Activated CD4-positive, alpha-beta T cell treated with anti-CD3 and anti-CD28 coated beads, Interleukin-10, Interleukin-2, amounts not matched to agents 100 ng/mL and 50 ng/mL, durations not matched to agents 16 hours and 8 hours (primary cell): ENCODE measurements around the gene COX15.
"Not testable (repeated sequence)": the region's sequence is repeated elsewhere in the genome, so short reads cannot be mapped to it uniquely, and the experiment has no call there.

ENCODE experiments used
- DNase-seq: peaks from one replicate; pipeline ENCODE4 v3.0.0-alpha.2; 2020

The COX15 gene

GRCh38 chr10:99732033-99732842, at the start of gene COX15, which contains the start of gene CUTC:
Gene COX15 (minus strand): TSS chr10:99732127. CDS start chr10:99732049, 78 bp downstream.
Gene CUTC (plus strand): TSS chr10:99732234. CDS start chr10:99732349, 115 bp downstream.
- DNase-seq, result peak; percentile 98

- DNase-seq, result peak; percentile 23
These were observed 47.4 kb upstream of the COX15 start for GRCh38 chr10:99779335-99779734.

GRCh38 chr10:99777918-99778714, 46.2 kb upstream of the COX15 start:
- DNase-seq, result no peak

GRCh38 chr10:99775850-99776249, 43.9 kb upstream of the COX15 start:
- peak; percentile 32 for DNase-seq

- no peak for DNase-seq
These were observed 38.6 kb upstream of the COX15 start for GRCh38 chr10:99770408-99771045.

GRCh38 chr10:99769706-99770105, 37.8 kb upstream of the COX15 start:
- DNase-seq, result no peak

GRCh38 chr10:99768556-99768955, 36.6 kb upstream of the COX15 start:
- DNase-seq, result no peak

GRCh38 chr10:99767901-99768300, 36.0 kb upstream of the COX15 start:
- DNase-seq, result no peak

GRCh38 chr10:99766302-99766681, 34.4 kb upstream of the COX15 start:
- peak; percentile 72 for DNase-seq

GRCh38 chr10:99765672-99766301, 33.9 kb upstream of the COX15 start:
- no peak for DNase-seq

GRCh38 chr10:99761365-99761764, 29.4 kb upstream of the COX15 start:
- no peak for DNase-seq

- no peak for DNase-seq
These were observed 28.4 kb upstream of the COX15 start for GRCh38 chr10:99760321-99760720.

- no peak for DNase-seq
These were observed 26.4 kb upstream of the COX15 start for GRCh38 chr10:99758211-99758891.

GRCh38 chr10:99756159-99756558, 24.2 kb upstream of the COX15 start:
- DNase-seq, result no peak

- DNase-seq, result no peak
These were observed 22.7 kb upstream of the COX15 start for GRCh38 chr10:99754670-99755069.

GRCh38 chr10:99750641-99751040, 18.7 kb upstream of the COX15 start:
- no peak for DNase-seq

GRCh38 chr10:99748823-99749451, 17.0 kb upstream of the COX15 start:
- DNase-seq, result no peak

GRCh38 chr10:99746166-99746565, 14.2 kb upstream of the COX15 start:
- not testable (repeated sequence) for DNase-seq

GRCh38 chr10:99743841-99744240, 11.9 kb upstream of the COX15 start:
- no peak for DNase-seq

GRCh38 chr10:99742701-99743100, 10.8 kb upstream of the COX15 start:
- DNase-seq, result peak; percentile 27

GRCh38 chr10:99742254-99742653, 10.3 kb upstream of the COX15 start:
- no peak for DNase-seq
